HFFc6 (cell line): Measurements from ENCODE around the gene P2RX7. TPM values are rescaled to one million over a fixed set of nuclear protein-coding genes. Genes with fewer than 3 reads are reported as not detected.

ENCODE experiments used
- DNase-seq: peaks from one replicate; pipeline ENCODE4 v3.0.0-alpha.2; 2018
- H3K27ac Mint-ChIP-seq: 2 replicates; pipeline ENCODE4 v1.8.0; 2020; ENCODE audit warnings: mild to moderate bottlenecking, mixed read lengths
- H3K27me3 Mint-ChIP-seq: 2 replicates; pipeline ENCODE4 v1.8.0; 2021; ENCODE audit warnings: mild to moderate bottlenecking, moderate library complexity, mixed read lengths; ENCODE audit not compliant: insufficient read depth
- H3K36me3 Mint-ChIP-seq: 2 replicates; pipeline ENCODE4 v1.8.0; 2021; ENCODE audit warnings: low read depth, mixed read lengths
- H3K4me1 Mint-ChIP-seq: 2 replicates; pipeline ENCODE4 v1.8.0; 2020; ENCODE audit warnings: low read depth, mixed read lengths
- H3K4me3 Mint-ChIP-seq: 2 replicates; pipeline ENCODE4 v1.8.0; 2020; ENCODE audit warnings: mild to moderate bottlenecking, moderate library complexity, mixed read lengths
- H3K9me3 Mint-ChIP-seq: 2 replicates; pipeline ENCODE4 v1.8.0; 2020; ENCODE audit warnings: mild to moderate bottlenecking, mixed read lengths
- CTCF ChIP-seq: fragments of 200-600 bp; sonication (generic); IDR thresholded peaks from 2 replicates; pipeline ENCODE4 v1.5.0; 2021; ENCODE audit warnings: antibody characterized with exemption, mild to moderate bottlenecking
- long read RNA-seq: library from polyadenylated mRNA; unstranded; transcript quantifications from one replicate; pipeline ENCODE4 v2.0.0, GENCODE V29; 2019
- total RNA-seq, 6 experiments: library from RNA; stranded (reverse); fragmentation: NEBNext Ultra II Directional; extraction: Animal tissue kit (Norgen Biotek cat#: 25700); gene quantifications; 2 replicates in 1 of 6; 3 replicates in 5 of 6; pipeline ENCODE4 v1.2.3, GENCODE V29; 2021

P2RX7 gene
- total RNA-seq: under 1 TPM; 0.17 to 0.32 (median 0.24) TPM
- long read RNA-seq: 0 reads

- DNase-seq: peak; percentile 34
- H3K9me3 Mint-ChIP-seq: no peaks in the 10 kb centered on the region
- H3K27ac Mint-ChIP-seq: peak within 1 kb of the TSS; percentile 56
- H3K4me1 Mint-ChIP-seq: peaks cover 28% of the 10 kb centered on the region
- H3K4me3 Mint-ChIP-seq: peak within 1 kb of the TSS; percentile 93
- peaks cover 14% of the 10 kb centered on the region for H3K27me3 Mint-ChIP-seq
- 0 out of 2 replicates have a peak, but pooled peaks have one; percentile 17 for TF ChIP-seq CTCF
- no peaks in the 10 kb centered on the region for H3K36me3 Mint-ChIP-seq
Observed at GRCh38 chr12:121132601-121133481, at the start of gene P2RX7. Gene P2RX7 (plus strand): TSS chr12:121132876. CDS start chr12:121132971, 95 bp downstream.

- no peak for DNase-seq
- Mint-ChIP-seq H3K27me3 (peaks cover 16% of the 10 kb centered on the region), H3K9me3 (no peaks in the 10 kb centered on the region), H3K4me3 (no peak overlapping the region), H3K36me3 (no peaks in the 10 kb centered on the region), H3K27ac (no peak overlapping the region), H3K4me1 (peaks cover 13% of the 10 kb centered on the region)
- TF ChIP-seq CTCF: no peak
Observed at GRCh38 chr12:121084229-121084628, 48.4 kb upstream of the P2RX7 start.

- no peak for TF ChIP-seq CTCF
- Mint-ChIP-seq H3K4me3 (no peak overlapping the region), H3K27me3 (peaks cover 15% of the 10 kb centered on the region), H3K4me1 (peaks cover 13% of the 10 kb centered on the region), H3K36me3 (no peaks in the 10 kb centered on the region), H3K9me3 (no peaks in the 10 kb centered on the region), H3K27ac (no peak overlapping the region)
- DNase-seq: no peak
Observed at GRCh38 chr12:121085069-121085468, 47.6 kb upstream of the P2RX7 start.

GRCh38 chr12:121085506-121086353 lies 46.9 kb upstream of the P2RX7 start:
- Mint-ChIP-seq H3K9me3 (no peaks in the 10 kb centered on the region), H3K36me3 (no peaks in the 10 kb centered on the region), H3K27ac (no peak overlapping the region), H3K27me3 (peaks cover 13% of the 10 kb centered on the region), H3K4me3 (no peak overlapping the region), H3K4me1 (peaks cover 13% of the 10 kb centered on the region)
- no peak for DNase-seq
- no peak for TF ChIP-seq CTCF

GRCh38 chr12:121086781-121087295 lies 45.8 kb upstream of the P2RX7 start:
- Mint-ChIP-seq H3K36me3 (no peaks in the 10 kb centered on the region), H3K4me1 (peaks cover 13% of the 10 kb centered on the region), H3K4me3 (no peak overlapping the region), H3K9me3 (no peaks in the 10 kb centered on the region), H3K27ac (no peak overlapping the region), H3K27me3 (peaks cover 24% of the 10 kb centered on the region)
- no peak for TF ChIP-seq CTCF
- no peak for DNase-seq
